ENCODE data around the gene ZMYND8.
"Not testable (repeated sequence)": the region's sequence is repeated elsewhere in the genome, so short reads cannot be mapped to it uniquely, and the experiment has no call there.

The ZMYND8 gene

GRCh38 chr20:47392015-47392720, 35.7 kb upstream of the ZMYND8 start:
- Histone ChIP-seq H3K9ac (ENCODE audit: low read depth, low read length) (no peak overlapping the region), H3K9me3 (ENCODE audit: insufficient read depth, low read length, severe bottlenecking) (no peaks in the 10 kb centered on the region), H3K27me3 (ENCODE audit: insufficient read depth, low read length, poor library complexity) (no peaks in the 10 kb centered on the region), H3K4me3 (ENCODE audit: low read depth in 1 of 2, low read length in 2 of 2) (no peak overlapping the region), H3K4me2 (ENCODE audit: insufficient read depth, low read length) (no peak overlapping the region), H3K79me2 (ENCODE audit: insufficient read depth, low read length) (no peaks in the 10 kb centered on the region), H3K36me3 (ENCODE audit: insufficient read depth, low read length) (no peaks in the 10 kb centered on the region), H4K20me1 (ENCODE audit: insufficient read depth, low read length) (no peaks in the 10 kb centered on the region), H3K27ac (ENCODE audit: low read length) (no peak overlapping the region), H2AFZ (ENCODE audit: low read depth, low read length) (peak overlapping the region; percentile 41; the same call in 1 of the 2 replicates), H3K4me1 (ENCODE audit: insufficient read depth, low read length) (no peaks in the 10 kb centered on the region)
- ATAC-seq (ENCODE audit: insufficient read depth, low read depth) (peak; percentile 39; the same call in 1 of the 3 replicates), DNase-seq (no peak)
- TF ChIP-seq, protein P1, sequence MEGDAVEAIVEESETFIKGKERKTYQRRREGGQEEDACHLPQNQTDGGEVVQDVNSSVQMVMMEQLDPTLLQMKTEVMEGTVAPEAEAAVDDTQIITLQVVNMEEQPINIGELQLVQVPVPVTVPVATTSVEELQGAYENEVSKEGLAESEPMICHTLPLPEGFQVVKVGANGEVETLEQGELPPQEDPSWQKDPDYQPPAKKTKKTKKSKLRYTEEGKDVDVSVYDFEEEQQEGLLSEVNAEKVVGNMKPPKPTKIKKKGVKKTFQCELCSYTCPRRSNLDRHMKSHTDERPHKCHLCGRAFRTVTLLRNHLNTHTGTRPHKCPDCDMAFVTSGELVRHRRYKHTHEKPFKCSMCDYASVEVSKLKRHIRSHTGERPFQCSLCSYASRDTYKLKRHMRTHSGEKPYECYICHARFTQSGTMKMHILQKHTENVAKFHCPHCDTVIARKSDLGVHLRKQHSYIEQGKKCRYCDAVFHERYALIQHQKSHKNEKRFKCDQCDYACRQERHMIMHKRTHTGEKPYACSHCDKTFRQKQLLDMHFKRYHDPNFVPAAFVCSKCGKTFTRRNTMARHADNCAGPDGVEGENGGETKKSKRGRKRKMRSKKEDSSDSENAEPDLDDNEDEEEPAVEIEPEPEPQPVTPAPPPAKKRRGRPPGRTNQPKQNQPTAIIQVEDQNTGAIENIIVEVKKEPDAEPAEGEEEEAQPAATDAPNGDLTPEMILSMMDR (IDR thresholded peaks at IDR 0.05; ENCODE audit: borderline replicate concordance, extremely low read depth, low read length, poor library complexity, severe bottlenecking) = no peak
- TF ChIP-seq EZH2 (IDR thresholded peaks at IDR 0.05; ENCODE audit: borderline replicate concordance, low read depth, low read length, severe bottlenecking) = no peak

DNA sequence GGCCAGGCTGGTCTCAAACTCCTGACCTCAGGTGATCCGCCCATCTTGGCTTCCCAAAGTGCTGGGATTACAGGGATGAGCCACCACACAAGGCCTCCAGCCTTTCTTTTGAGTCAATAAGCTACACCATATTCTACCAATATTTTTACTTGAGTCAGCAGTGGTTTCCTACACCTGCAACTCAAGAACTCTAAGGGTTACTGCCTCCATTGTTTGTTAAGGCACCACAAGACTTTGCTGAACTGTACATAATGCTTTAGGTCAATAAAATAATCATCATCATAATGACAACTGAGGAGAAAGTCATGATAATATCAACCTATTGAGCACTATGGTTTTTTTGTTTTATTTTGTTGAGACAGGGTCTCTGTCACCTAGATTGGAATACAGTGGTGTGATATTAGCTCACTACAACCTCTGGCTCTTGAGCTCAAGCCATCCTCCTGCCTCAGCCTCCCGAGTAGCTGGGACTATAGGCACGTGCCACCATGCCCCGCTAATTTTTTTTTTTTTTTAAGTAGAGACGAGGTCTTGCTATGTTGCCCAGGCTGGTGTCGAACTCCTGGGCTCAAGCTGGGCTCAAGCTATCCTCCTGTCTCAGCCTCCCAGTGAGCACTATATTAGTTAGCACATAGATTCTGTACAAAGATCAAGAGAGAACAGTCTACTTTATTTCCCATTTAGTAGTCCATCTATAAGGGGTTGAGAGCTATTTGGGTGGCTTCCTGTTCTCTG, 34.9 kb upstream of the ZMYND8 start:
- H2AFZ ChIP-seq (ENCODE audit: low read depth, low read length) = peak overlapping the region; percentile 41; the same call in 1 of the 2 replicates
- no peak for DNase-seq
- H3K4me2 ChIP-seq (ENCODE audit: insufficient read depth, low read length) = no peak overlapping the region
- no peak overlapping the region for H3K4me3 ChIP-seq (ENCODE audit: low read depth in 1 of 2, low read length in 2 of 2)
- no peaks in the 10 kb centered on the region for H3K27me3 ChIP-seq (ENCODE audit: insufficient read depth, low read length, poor library complexity)
- no peak for ATAC-seq (ENCODE audit: insufficient read depth, low read depth)
- no peaks in the 10 kb centered on the region for H3K79me2 ChIP-seq (ENCODE audit: insufficient read depth, low read length)
- TF ChIP-seq, protein P1 (IDR thresholded peaks at IDR 0.05; ENCODE audit: borderline replicate concordance, extremely low read depth, low read length, poor library complexity, severe bottlenecking) = no peak
- no peak for TF ChIP-seq EZH2 (IDR thresholded peaks at IDR 0.05; ENCODE audit: borderline replicate concordance, low read depth, low read length, severe bottlenecking)
- no peak overlapping the region for H3K27ac ChIP-seq (ENCODE audit: low read length)
- no peaks in the 10 kb centered on the region for H3K9me3 ChIP-seq (ENCODE audit: insufficient read depth, low read length, severe bottlenecking)
- no peaks in the 10 kb centered on the region for H3K36me3 ChIP-seq (ENCODE audit: insufficient read depth, low read length)
- H3K4me1 ChIP-seq (ENCODE audit: insufficient read depth, low read length) = no peaks in the 10 kb centered on the region
- H4K20me1 ChIP-seq (ENCODE audit: insufficient read depth, low read length) = no peaks in the 10 kb centered on the region
- H3K9ac ChIP-seq (ENCODE audit: low read depth, low read length) = no peak overlapping the region

DNA sequence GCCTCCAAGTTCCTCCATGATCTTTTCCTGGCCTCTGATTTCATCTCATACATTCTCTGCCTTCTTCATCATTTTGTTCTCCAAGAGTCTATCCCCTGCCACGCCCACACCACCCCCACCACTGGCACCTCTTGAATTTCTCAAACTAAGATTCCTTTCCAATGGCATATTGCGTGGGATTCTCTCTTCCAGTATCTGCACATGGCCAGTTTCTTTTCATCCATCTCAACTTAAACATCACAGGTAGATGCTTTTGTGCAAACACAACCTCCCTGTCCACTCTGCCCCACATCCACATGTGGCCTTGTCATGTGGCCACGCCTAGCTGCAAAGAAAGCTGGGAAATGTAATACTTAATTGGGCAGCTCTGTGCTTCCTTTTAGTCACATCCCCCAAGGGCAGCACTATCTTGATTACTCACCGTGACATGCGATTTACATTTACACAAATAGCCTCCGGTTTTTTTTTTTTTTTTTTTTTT, 33.4 kb upstream of the ZMYND8 start:
- no peaks in the 10 kb centered on the region for H3K36me3 ChIP-seq (ENCODE audit: insufficient read depth, low read length)
- no peaks in the 10 kb centered on the region for H3K4me1 ChIP-seq (ENCODE audit: insufficient read depth, low read length)
- ATAC-seq (ENCODE audit: insufficient read depth, low read depth) (no peak), DNase-seq (no peak)
- H3K9me3 ChIP-seq (ENCODE audit: insufficient read depth, low read length, severe bottlenecking) = no peaks in the 10 kb centered on the region
- H4K20me1 ChIP-seq (ENCODE audit: insufficient read depth, low read length) = no peaks in the 10 kb centered on the region
- no peak overlapping the region for H3K4me3 ChIP-seq (ENCODE audit: low read depth in 1 of 2, low read length in 2 of 2)
- H3K79me2 ChIP-seq (ENCODE audit: insufficient read depth, low read length) = no peaks in the 10 kb centered on the region
- H2AFZ ChIP-seq (ENCODE audit: low read depth, low read length) = no peak overlapping the region
- no peak overlapping the region for H3K9ac ChIP-seq (ENCODE audit: low read depth, low read length)
- H3K27me3 ChIP-seq (ENCODE audit: insufficient read depth, low read length, poor library complexity) = no peaks in the 10 kb centered on the region
- H3K27ac ChIP-seq (ENCODE audit: low read length) = no peak overlapping the region
- no peak overlapping the region for H3K4me2 ChIP-seq (ENCODE audit: insufficient read depth, low read length)
- TF ChIP-seq, protein P1 (IDR thresholded peaks at IDR 0.05; ENCODE audit: borderline replicate concordance, extremely low read depth, low read length, poor library complexity, severe bottlenecking) = no peak
- no peak for TF ChIP-seq EZH2 (IDR thresholded peaks at IDR 0.05; ENCODE audit: borderline replicate concordance, low read depth, low read length, severe bottlenecking)

- H3K36me3 ChIP-seq (ENCODE audit: insufficient read depth, low read length); DNase-seq; H3K9ac ChIP-seq (ENCODE audit: low read depth, low read length); H3K79me2 ChIP-seq (ENCODE audit: insufficient read depth, low read length); H2AFZ ChIP-seq (ENCODE audit: low read depth, low read length); ATAC-seq (ENCODE audit: insufficient read depth, low read depth); H3K4me3 ChIP-seq (ENCODE audit: low read depth in 1 of 2, low read length in 2 of 2); H3K4me2 ChIP-seq (ENCODE audit: insufficient read depth, low read length); H4K20me1 ChIP-seq (ENCODE audit: insufficient read depth, low read length); H3K27ac ChIP-seq (ENCODE audit: low read length); H3K27me3 ChIP-seq (ENCODE audit: insufficient read depth, low read length, poor library complexity); H3K4me1 ChIP-seq (ENCODE audit: insufficient read depth, low read length); H3K9me3 ChIP-seq (ENCODE audit: insufficient read depth, low read length, severe bottlenecking): not testable (repeated sequence)
Observed at GRCh38 chr20:47385968-47386367, 29.5 kb upstream of the ZMYND8 start.

Data from DND-41 (cell line).